HCT116 (cell line): ENCODE data around the gene FAM20C. TPM values are rescaled to one million over a fixed set of nuclear protein-coding genes. Genes with fewer than 3 reads are reported as not detected.

Source experiments
- ATAC-seq: fragments of 200-7000 bp; cut with Tn5 transposase; 2 replicates; pipeline ENCODE4 v1.9.1; 2020; ENCODE audit warnings: mild to moderate bottlenecking, moderate library complexity
- BruUV-seq: library from RNA; stranded (reverse); fragments of 400-500 nt; replicated peaks from 2 replicates; lab custom pipeline; 2021; lab: Mats Ljungman, UMichigan
- CTCF ChIA-PET: fragments of 300-600 bp; sonication (Branson Sonifier 250); formaldehyde crosslinking; loops from one replicate; lab custom pipeline; 2021; ENCODE audit warnings: antibody characterized with exemption; lab: Charles Lee
- POLR2A ChIA-PET: fragments of 300-600, 350-600 bp; sonication (Branson Sonifier 250); formaldehyde crosslinking; loops from one replicate; lab custom pipeline; 2021; ENCODE audit warnings: antibody characterized with exemption; lab: Charles Lee
- RAD21 ChIA-PET, 2 experiments: fragments of 300-600 bp; sonication (Branson Sonifier 250); formaldehyde crosslinking; loops; one replicate each; lab custom pipeline; 2023; ENCODE audit warnings: low total read pairs in 2 of 2; ENCODE audit not compliant: uncharacterized antibody in 2 of 2, unreplicated experiment in 2 of 2, low non-redundant PET in 1 of 2; lab: Charles Lee
- DNase-seq: peaks from one replicate; pipeline ENCODE4 v3.0.0-alpha.2; 2010; ENCODE audit warnings: low read depth, low spot score
- H2AFZ ChIP-seq: fragments of 200-600 bp; shearing (Covaris generic), sonication (generic); 2 replicates; pipeline ENCODE4 v1.6.1; 2017; ENCODE audit warnings: low read depth, mixed run types, mixed read lengths, antibody characterized with exemption, low read length; ENCODE audit not compliant: poor library complexity, severe bottlenecking
- H3K27ac ChIP-seq: 2 replicates; pipeline ENCODE4 v1.5.1; 2012; ENCODE audit warnings: low read depth, low read length
- H3K27me3 ChIP-seq: fragments of 200-600 bp; sonication (generic); 2 replicates; pipeline ENCODE4 v1.6.1; 2016; ENCODE audit warnings: mixed run types, low read length, mixed read lengths; ENCODE audit not compliant: insufficient read depth
- H3K36me3 ChIP-seq, 2 experiments: fragments of 200-500 bp in 1 of 2; fragments of 200-600 bp in 1 of 2; sonication (Bioruptor generic) in 1 of 2; sonication (generic) in 1 of 2; 2 replicates each; pipeline versions ENCODE4 v1.5.1 to v1.6.1; 2014 to 2016; ENCODE audit warnings: low read length in 2 of 2, inconsistent platforms in 1 of 2, mixed read lengths in 1 of 2, mixed run types in 1 of 2; ENCODE audit not compliant: insufficient read depth in 2 of 2, control insufficient read depth in 1 of 2
- H3K4me1 ChIP-seq, 2 experiments: fragments of 200-600 bp in 1 of 2; sonication (generic) in 1 of 2; 2 replicates each; pipeline versions ENCODE4 v1.5.1 to v1.6.1; 2012 to 2017; ENCODE audit warnings: low read length in 2 of 2, inconsistent platforms in 1 of 2, mild to moderate bottlenecking in 1 of 2, mixed read lengths in 1 of 2, mixed run types in 1 of 2, moderate library complexity in 1 of 2; ENCODE audit not compliant: insufficient read depth in 2 of 2, control insufficient read depth in 1 of 2
- H3K4me2 ChIP-seq: fragments of 200-600 bp; sonication (generic); 2 replicates; pipeline ENCODE4 v1.6.1; 2017; ENCODE audit warnings: mixed run types, low read length, mixed read lengths
- H3K4me3 ChIP-seq, 2 experiments: fragments of 200-600 bp in 1 of 2; sonication (generic) in 1 of 2; replicated peaks in 1 of 2; 2 replicates each; pipeline ENCODE4 v1.5.1; 2011 to 2016; ENCODE audit warnings: low read length in 2 of 2, control low read depth in 1 of 2, low read depth in 1 of 2, mild to moderate bottlenecking in 1 of 2, mixed read lengths in 1 of 2, mixed run types in 1 of 2
- H3K79me2 ChIP-seq: fragments of 200-600 bp; sonication (generic); 2 replicates; pipeline ENCODE4 v1.6.1; 2017; ENCODE audit warnings: mild to moderate bottlenecking, mixed run types, low read length, moderate library complexity, mixed read lengths; ENCODE audit not compliant: insufficient read depth
- H3K9ac ChIP-seq: fragments of 200-600 bp; sonication (generic); 2 replicates; pipeline ENCODE4 v1.6.1; 2016; ENCODE audit warnings: low read length, mixed read lengths
- H3K9me2 ChIP-seq: fragments of 200-600 bp; sonication (generic), shearing (Covaris generic); 2 replicates; pipeline ENCODE4 v1.6.1; 2017; ENCODE audit warnings: mixed run types, mild to moderate bottlenecking, moderate library complexity; ENCODE audit not compliant: insufficient read depth
- H3K9me3 ChIP-seq, 2 experiments: fragments of 200-500 bp in 1 of 2; fragments of 200-600 bp in 1 of 2; sonication (Bioruptor generic) in 1 of 2; sonication (generic) in 1 of 2; 2 replicates each; pipeline ENCODE4 v1.6.1; 2014 to 2017; ENCODE audit warnings: low read length in 2 of 2, mixed read lengths in 2 of 2, inconsistent platforms in 1 of 2, low read depth in 1 of 2, mild to moderate bottlenecking in 1 of 2, mixed run types in 1 of 2, moderate library complexity in 1 of 2; ENCODE audit not compliant: control insufficient read depth in 1 of 2, insufficient read depth in 1 of 2
- H4K20me1 ChIP-seq: fragments of 200-600 bp; sonication (generic), shearing (Covaris generic); 2 replicates; pipeline ENCODE4 v1.6.1; 2017; ENCODE audit warnings: mixed run types, mild to moderate bottlenecking, moderate library complexity; ENCODE audit not compliant: insufficient read depth
- ATF3 ChIP-seq: IDR thresholded peaks from 2 replicates; pipeline ENCODE4 v1.6.1; 2012
- CBX3 ChIP-seq: IDR thresholded peaks from 2 replicates; pipeline ENCODE4 v1.6.1; 2012; ENCODE audit warnings: low read depth
- CTCF ChIP-seq, 3 experiments: fragments of 200-600 bp in 1 of 3; sonication (generic) in 1 of 3; IDR thresholded peaks in 2 of 3; conservative IDR thresholded peaks in 1 of 3; 2 replicates each; pipeline ENCODE4 v1.5.1; 2012 to 2017; ENCODE audit warnings: low read depth in 2 of 3, low read length in 2 of 3, antibody characterized with exemption in 1 of 3, borderline replicate concordance in 1 of 3, control low read depth in 1 of 3, mild to moderate bottlenecking in 1 of 3, mixed read lengths in 1 of 3, mixed run types in 1 of 3, moderate library complexity in 1 of 3; ENCODE audit not compliant: insufficient read depth in 1 of 3
- EGR1 ChIP-seq: IDR thresholded peaks from 2 replicates; pipeline ENCODE4 v1.6.1; 2012; ENCODE audit warnings: low read depth
- EZH2 ChIP-seq: fragments of 200-600 bp; sonication (generic); IDR thresholded peaks from 2 replicates; pipeline ENCODE4 v1.6.1; 2017; ENCODE audit warnings: antibody characterized with exemption, mixed run types
- EZH2phosphoT487 ChIP-seq: fragments of 200-600 bp; IDR thresholded peaks from 2 replicates; pipeline ENCODE4 v1.6.1; 2018; ENCODE audit warnings: antibody characterized with exemption, borderline replicate concordance
- JUND ChIP-seq: IDR thresholded peaks from 2 replicates; pipeline ENCODE4 v1.6.1; 2012
- MAX ChIP-seq: IDR thresholded peaks from 2 replicates; pipeline ENCODE4 v1.6.1; 2012
- POLR2A ChIP-seq: IDR thresholded peaks from 2 replicates; pipeline ENCODE4 v1.7.0; 2011; ENCODE audit warnings: borderline replicate concordance; ENCODE audit not compliant: insufficient read depth, insufficient read length; ENCODE audit errors: extremely low read depth
- RAD21 ChIP-seq: IDR thresholded peaks from 2 replicates; pipeline ENCODE4 v1.6.1; 2012; ENCODE audit warnings: low read depth, mild to moderate bottlenecking
- REST ChIP-seq: IDR thresholded peaks from 2 replicates; pipeline ENCODE4 v1.6.1; 2012; ENCODE audit warnings: low read depth
- SIN3A ChIP-seq: IDR thresholded peaks from 2 replicates; pipeline ENCODE4 v1.6.1; 2012; ENCODE audit warnings: low read depth
- SP1 ChIP-seq: IDR thresholded peaks from 2 replicates; pipeline ENCODE4 v1.6.1; 2012; ENCODE audit warnings: low read depth
- SRF ChIP-seq: IDR thresholded peaks from 2 replicates; pipeline ENCODE4 v1.6.1; 2012; ENCODE audit warnings: low read depth
- TCF7L2 ChIP-seq: IDR thresholded peaks from 2 replicates; pipeline ENCODE4 v1.7.0; 2011; ENCODE audit warnings: borderline replicate concordance, inconsistent platforms; ENCODE audit not compliant: insufficient read depth, insufficient read length; ENCODE audit errors: extremely low read depth
- ZBTB33 ChIP-seq: IDR thresholded peaks from 2 replicates; pipeline ENCODE4 v1.6.1; 2011; ENCODE audit warnings: mild to moderate bottlenecking, low read length, moderate library complexity; ENCODE audit not compliant: insufficient replicate concordance; ENCODE audit errors: extremely low read depth
- ZNF274 ChIP-seq: fragments of 200-500 bp; sonication (Bioruptor generic); IDR thresholded peaks from 2 replicates; pipeline ENCODE4 v1.6.1; 2014; ENCODE audit warnings: mild to moderate bottlenecking, low read depth, low read length, inconsistent platforms
- intact Hi-C: fragments of 100-400 bp; cut with micrococcal nuclease; formaldehyde crosslinking; loops from 2 replicates; pipeline ENCODE4 v1.10.0; 2022
- total RNA-seq: library from RNA; stranded (reverse); gene quantifications from one replicate; pipeline ENCODE4 v1.2.1, GENCODE V29; 2021; ENCODE audit not compliant: unreplicated experiment

The FAM20C gene
- total RNA-seq, 1 experiment from 2014 or later: 27.1 TPM

- Histone ChIP-seq H3K9ac (no peak overlapping the region), H3K36me3 (no peaks in the 10 kb centered on the region), H3K9me2 (no peaks in the 10 kb centered on the region), H4K20me1 (no peaks in the 10 kb centered on the region), H2AFZ (no peak overlapping the region), H3K9me3 (no peaks in the 10 kb centered on the region)
- ChIA-PET CTCF (no interaction called here), POLR2A (no interaction called here)
- TF ChIP-seq ZBTB33: no peak
- TF ChIP-seq CBX3: no peak
- no peak for TF ChIP-seq JUND
- no peak for TF ChIP-seq POLR2A
- TF ChIP-seq ATF3: no peak
- TF ChIP-seq CTCF (IDR thresholded peaks at IDR 0.05 in 2 of 3, conservative IDR thresholded peaks at IDR 0.05 in 1 of 3; ENCODE audit: borderline replicate concordance in 1 of 3, insufficient read depth in 1 of 3, low read depth in 2 of 3, low read length in 2 of 3): no peak
- TF ChIP-seq RAD21: no peak
- no peak for TF ChIP-seq EGR1
- no peak for TF ChIP-seq ZNF274
- no peak for TF ChIP-seq SRF
- TF ChIP-seq REST: no peak
- TF ChIP-seq EZH2phosphoT487: no peak
- TF ChIP-seq EZH2: no peak
- TF ChIP-seq TCF7L2: no peak
- TF ChIP-seq SP1: no peak
- no peak for TF ChIP-seq SIN3A
- no peak for TF ChIP-seq MAX
- TF ChIP-seq, all 23 proteins: peak for 0
- H3K4me3 ChIP-seq: no peak overlapping the region
- DNase-seq: no peak
- BruUV-seq: no TSS peak
- no peaks in the 10 kb centered on the region for H3K27me3 ChIP-seq
- RAD21 ChIA-PET: no interaction called here
- H3K4me1 ChIP-seq: no peaks in the 10 kb centered on the region
- H3K4me2 ChIP-seq: no peak overlapping the region
- no peak overlapping the region for H3K27ac ChIP-seq
- intact Hi-C loops: no loop called here
- H3K79me2 ChIP-seq: no peaks in the 10 kb centered on the region
- no peak for ATAC-seq
Measured at GRCh38 chr7:298743-299142, 106.4 kb downstream of the FAM20C start.
